GM23248 (cell line): ENCODE measurements around the gene RAPGEF4.

Experiments
- EZH2 ChIP-seq: fragments of 200-600 bp; sonication (generic); IDR thresholded peaks from 2 replicates; pipeline ENCODE4 v1.6.1; 2018; ENCODE audit warnings: antibody characterized with exemption, mild to moderate bottlenecking; ENCODE audit not compliant: insufficient read depth, poor library complexity, severe bottlenecking
- EZH2phosphoT487 ChIP-seq: fragments of 200-600 bp; sonication (generic); IDR thresholded peaks from 2 replicates; pipeline ENCODE4 v1.6.1; 2018; ENCODE audit warnings: antibody characterized with exemption, moderate library complexity, mild to moderate bottlenecking, low read depth; ENCODE audit not compliant: insufficient read depth

- TF ChIP-seq EZH2phosphoT487 (no peak), EZH2 (no peak)
Observed at GRCh38 chr2:172938713-172939375, 203.2 kb downstream of the RAPGEF4 start.
